ENCODE data around the gene ARMCX5.
A peak's percentile ranks its signal among the peaks of the same experiment; 100 is the strongest.

The ARMCX5 gene

GRCh38 chrX:102599084-102599950 lies at the start of gene ARMCX5:
TSS of gene ARMCX5 (plus strand) at chrX:102599515. CDS start at chrX:102602142, 2,627 bp downstream.
- peak; percentile 73 for DNase-seq

GRCh38 chrX:102558607-102559006 lies 40.7 kb upstream of the ARMCX5 start:
- no peak for DNase-seq

GRCh38 chrX:102560423-102561068 lies 38.8 kb upstream of the ARMCX5 start:
- DNase-seq, result no peak

DNA sequence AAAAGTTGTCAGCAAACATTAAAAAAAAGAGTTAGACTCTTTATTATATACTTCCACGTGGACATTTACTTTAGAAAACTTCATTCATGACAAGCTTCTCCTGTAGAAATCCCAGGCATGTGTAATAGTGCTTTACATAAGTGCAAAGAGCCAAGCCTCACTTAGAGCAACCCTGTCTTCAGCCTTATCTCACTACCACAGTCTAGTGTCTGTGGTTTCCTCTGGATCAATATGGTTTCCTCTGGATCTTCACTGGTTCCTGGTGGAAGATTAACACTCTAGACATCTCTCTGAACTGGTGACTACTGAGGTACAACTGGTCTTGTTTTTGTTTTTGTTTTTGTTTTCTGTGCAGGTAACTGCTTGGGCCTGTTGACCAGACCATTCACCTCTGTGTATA lies 18.4 kb upstream of the ARMCX5 start:
- no peak for DNase-seq

GRCh38 chrX:102593367-102593766 lies 5.9 kb upstream of the ARMCX5 start:
- no peak for DNase-seq

- no peak for DNase-seq
Measured at GRCh38 chrX:102599951-102600579, 750 bp downstream of the ARMCX5 start.

DNA sequence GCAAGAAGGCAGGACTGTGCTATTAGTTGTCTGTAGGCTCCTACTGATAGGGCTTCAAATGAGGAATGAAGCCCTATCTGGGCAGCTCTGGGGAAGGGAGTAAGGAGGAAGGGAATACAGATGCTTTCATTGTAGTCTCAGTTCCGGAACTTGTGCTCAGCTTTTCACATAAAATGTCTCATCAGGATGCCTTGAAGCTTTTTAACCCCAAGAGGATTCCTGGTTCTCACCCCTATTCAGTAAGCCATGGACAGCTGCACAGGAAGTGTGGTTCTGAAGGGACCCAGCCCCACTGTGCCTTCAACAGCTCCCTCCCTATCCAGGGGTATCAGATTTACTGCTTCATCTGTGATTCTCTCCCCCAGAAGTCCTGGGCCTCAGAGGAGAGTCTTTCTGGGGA lies 5.0 kb downstream of the ARMCX5 start:
- no peak for DNase-seq

DNA sequence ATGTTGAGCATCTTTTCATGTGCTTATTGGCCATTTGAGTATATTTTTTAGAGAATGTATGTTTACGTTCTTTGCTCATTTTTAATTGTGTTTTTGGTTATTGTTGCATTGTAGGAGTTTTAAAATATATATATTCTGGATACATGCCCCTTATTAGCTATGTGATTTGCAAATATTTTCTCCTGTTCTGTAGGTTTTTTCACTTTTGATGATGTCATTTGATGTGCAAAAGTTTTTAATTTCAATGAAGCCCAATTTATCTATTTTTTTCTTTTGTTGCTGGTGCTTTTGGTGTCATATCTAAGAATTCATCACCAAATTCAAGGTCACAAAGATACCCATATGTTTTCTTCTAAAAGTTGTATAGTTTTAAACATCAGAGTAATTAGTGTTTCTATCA lies 6.8 kb downstream of the ARMCX5 start:
- DNase-seq, result no peak

DNA sequence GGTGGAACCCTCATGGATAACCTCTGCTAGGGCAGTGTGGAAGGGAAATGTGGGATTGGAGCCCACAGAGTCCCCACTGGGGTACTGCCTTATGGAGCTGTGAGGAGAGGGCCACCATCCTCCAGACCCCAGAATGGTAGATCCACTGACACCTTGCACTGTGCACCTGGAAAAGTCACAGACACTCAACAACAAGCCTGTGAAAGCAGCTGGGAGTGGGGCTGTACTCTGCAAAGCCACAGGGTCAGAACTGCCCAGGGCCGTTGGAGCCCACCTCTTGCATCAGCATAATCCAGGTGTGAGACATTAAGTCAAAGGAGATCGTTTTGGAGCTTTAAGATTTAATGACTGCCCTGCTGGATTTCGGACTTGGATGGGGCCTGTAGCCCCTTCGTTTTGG lies 11.6 kb downstream of the ARMCX5 start:
- DNase-seq, result no peak

- no peak for DNase-seq
Measured at GRCh38 chrX:102624105-102624504, 24.8 kb downstream of the ARMCX5 start.

DNA sequence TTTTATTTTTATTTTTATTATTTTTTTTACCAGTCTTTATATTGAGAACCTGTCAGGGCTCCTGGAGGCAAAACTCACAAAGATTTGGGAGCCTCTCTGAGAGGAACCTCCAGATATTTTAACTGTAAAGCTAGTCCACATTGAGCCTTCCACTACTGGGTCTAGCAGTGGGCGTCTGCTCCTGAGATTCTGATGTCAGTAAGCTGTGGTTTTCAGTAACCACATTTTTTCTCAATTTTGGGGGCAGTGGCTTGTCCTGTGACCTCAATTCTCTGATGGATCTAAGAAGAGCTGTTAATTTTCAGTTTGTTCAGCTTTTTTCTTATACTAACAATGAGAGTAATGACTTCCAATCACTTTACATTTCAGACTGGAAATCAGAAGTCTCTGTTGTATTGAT lies 28.3 kb downstream of the ARMCX5 start:
- DNase-seq, result no peak

- DNase-seq, result no peak
Measured at GRCh38 chrX:102637561-102637960, 38.2 kb downstream of the ARMCX5 start.

DNA sequence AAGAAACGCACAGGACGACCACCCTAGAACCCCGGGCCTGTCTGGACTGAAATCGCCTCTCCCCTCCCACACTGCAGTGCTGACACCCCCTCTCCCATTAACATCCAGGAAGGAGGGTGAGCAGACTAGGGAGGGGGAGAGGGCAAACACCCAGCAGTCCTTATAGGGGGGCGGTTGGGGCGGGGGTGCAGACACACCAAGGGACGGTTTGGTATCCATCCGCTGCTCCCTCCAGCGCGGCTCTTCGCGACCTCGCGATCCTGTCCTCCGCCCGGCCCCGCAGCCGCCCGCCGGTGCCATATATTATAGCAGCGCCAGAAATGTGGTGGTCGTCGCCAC lies 51.6 kb downstream of the ARMCX5 start:
- no peak for DNase-seq

DNA sequence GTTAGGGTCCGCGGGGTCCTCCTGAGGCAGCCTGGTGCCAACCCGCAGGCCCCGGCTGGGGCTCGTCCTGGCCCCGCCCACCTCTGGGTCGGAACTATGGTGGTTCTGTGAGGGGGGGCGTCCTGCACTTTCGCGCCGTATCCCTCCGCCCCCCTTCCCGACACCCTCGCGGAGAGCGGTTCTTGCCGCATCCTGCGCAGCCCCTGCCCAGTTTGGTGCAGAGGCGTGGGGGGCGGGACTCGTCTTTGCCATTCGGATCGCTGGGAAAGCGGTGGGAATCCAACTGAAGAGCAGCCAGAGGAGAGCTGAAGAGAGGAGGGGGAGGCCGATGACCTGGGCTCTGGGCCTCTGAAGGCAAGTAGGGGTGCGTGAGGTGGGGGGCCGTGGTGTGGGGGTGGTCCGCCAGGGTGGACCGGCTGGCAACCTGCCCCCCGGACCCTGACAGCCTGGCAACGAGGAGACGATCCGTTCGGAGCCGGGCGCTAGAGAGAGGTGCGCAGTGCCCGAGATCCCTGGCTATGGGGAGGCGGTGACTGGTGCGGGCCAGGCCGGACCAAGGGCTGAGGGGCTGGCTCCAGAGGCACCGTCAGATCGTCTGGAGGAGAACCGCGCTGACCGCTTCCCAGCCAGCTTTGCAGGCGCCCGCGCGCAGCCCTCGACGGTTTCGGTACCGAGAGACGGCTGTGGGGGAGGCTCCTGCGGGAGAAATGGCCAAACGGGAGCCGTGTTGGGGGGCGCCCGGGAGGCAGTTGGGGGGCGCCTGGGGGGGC lies 52.1 kb downstream of the ARMCX5 start, which contains the start of gene GPRASP1:
TSS of gene GPRASP1 (plus strand) at position 242 of the 770 bp plus-strand sequence. CDS start 2,431 bp downstream, outside the sequence.
- DNase-seq, result no peak

DNA sequence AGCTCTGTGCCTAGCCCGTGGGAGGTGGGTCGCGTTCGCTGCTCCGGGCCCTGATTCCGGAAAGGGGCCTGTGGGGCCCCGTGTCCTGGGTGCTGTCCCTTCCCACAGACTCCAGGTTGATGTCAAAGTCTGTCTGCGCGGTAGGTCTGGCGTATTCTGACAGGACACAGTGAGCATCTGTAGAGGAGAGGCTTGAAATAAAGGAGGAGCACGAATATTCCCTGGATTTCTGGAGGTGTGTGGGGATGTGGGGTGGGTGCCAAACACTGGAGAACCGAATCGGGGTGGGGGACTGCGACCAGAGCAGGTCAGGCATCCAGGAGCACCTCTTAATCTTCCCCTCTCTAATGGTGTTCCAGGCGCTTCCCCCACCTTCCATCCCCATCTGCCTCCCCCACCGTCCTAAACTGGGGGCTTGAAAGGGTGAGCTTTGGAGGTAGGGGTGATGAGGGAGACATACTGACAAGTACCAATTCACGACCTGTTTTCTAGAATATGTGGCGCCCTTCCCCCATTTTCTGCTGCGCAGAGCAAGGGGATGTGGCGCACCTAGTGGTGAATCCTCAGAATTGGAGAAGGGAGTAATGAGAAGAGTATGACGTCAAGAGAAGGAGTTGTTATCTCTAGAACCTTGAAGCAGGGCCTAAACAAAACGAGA lies 52.8 kb downstream of the ARMCX5 start:
- no peak for DNase-seq
